GM12874 (cell line): ENCODE measurements around the gene MED13.

Source experiments
- CTCF ChIP-seq: IDR thresholded peaks from 2 replicates; pipeline ENCODE4 v1.5.1; 2011; ENCODE audit warnings: low read depth, mild to moderate bottlenecking, control low read depth, low read length, moderate library complexity; ENCODE audit not compliant: insufficient read depth

The MED13 gene

GRCh38 chr17:62049299-62049698 is 15.8 kb downstream of the MED13 start:
- TF ChIP-seq CTCF, result no peak

- no peak for TF ChIP-seq CTCF
Observed at GRCh38 chr17:62048262-62048661, 16.8 kb downstream of the MED13 start.

GRCh38 chr17:62045517-62045916 is 19.6 kb downstream of the MED13 start:
- TF ChIP-seq CTCF, result no peak

- TF ChIP-seq CTCF, result no peak
Observed at GRCh38 chr17:62045109-62045508, 20.0 kb downstream of the MED13 start.

- no peak for TF ChIP-seq CTCF
Observed at GRCh38 chr17:62043602-62044001, 21.5 kb downstream of the MED13 start.

- TF ChIP-seq CTCF, result no peak
Observed at GRCh38 chr17:62043140-62043539, 21.9 kb downstream of the MED13 start.

GRCh38 chr17:62038248-62038647 is 26.8 kb downstream of the MED13 start:
- TF ChIP-seq CTCF, result no peak

- TF ChIP-seq CTCF, result no peak
Observed at GRCh38 chr17:62033317-62033716, 31.8 kb downstream of the MED13 start.
